BJ (cell line): ENCODE data around the gene GCLC. TPM values are rescaled to one million over a fixed set of nuclear protein-coding genes. Genes with fewer than 3 reads are reported as not detected.

Source experiments
- CTCF ChIA-PET: fragments of 350-600 bp; formaldehyde crosslinking; extraction: SDS; loops from one replicate; lab custom pipeline; 2021; ENCODE audit warnings: antibody characterized with exemption, inconsistent platforms; lab: Yijun Ruan, JAX
- POLR2A ChIA-PET: fragments of 300-600 bp; sonication (Branson Sonifier 250); formaldehyde crosslinking; extraction: SDS; loops from one replicate; lab custom pipeline; 2021; ENCODE audit warnings: antibody characterized with exemption; lab: Charles Lee
- DNase-seq: peaks from one replicate; pipeline ENCODE4 v3.0.0-alpha.2; 2011; ENCODE audit warnings: low read depth
- H3K27me3 ChIP-seq: 2 replicates; pipeline ENCODE4 v1.6.0; 2011; ENCODE audit warnings: low read length; ENCODE audit not compliant: control insufficient read depth, insufficient read depth
- H3K36me3 ChIP-seq: 2 replicates; pipeline ENCODE4 v1.5.1; 2011; ENCODE audit warnings: low read length; ENCODE audit not compliant: control insufficient read depth, insufficient read depth
- H3K4me3 ChIP-seq: 2 replicates; pipeline ENCODE4 v1.5.1; 2011; ENCODE audit warnings: low read depth, mild to moderate bottlenecking, control low read depth, low read length
- CTCF ChIP-seq: IDR thresholded peaks from 2 replicates; pipeline ENCODE4 v1.5.1; 2011; ENCODE audit warnings: low read depth, mild to moderate bottlenecking, control low read depth, inconsistent platforms, low read length, moderate library complexity; ENCODE audit not compliant: insufficient read depth
- polyA plus RNA-seq: library from polyadenylated mRNA; depleted of rRNA; stranded (reverse); fragments of >200 nt; gene quantifications from 2 replicates; pipeline ENCODE4 v1.2.3, GENCODE V29; 2011

GCLC gene
- polyA plus RNA-seq, 1 experiment: 8.4 TPM

DNA sequence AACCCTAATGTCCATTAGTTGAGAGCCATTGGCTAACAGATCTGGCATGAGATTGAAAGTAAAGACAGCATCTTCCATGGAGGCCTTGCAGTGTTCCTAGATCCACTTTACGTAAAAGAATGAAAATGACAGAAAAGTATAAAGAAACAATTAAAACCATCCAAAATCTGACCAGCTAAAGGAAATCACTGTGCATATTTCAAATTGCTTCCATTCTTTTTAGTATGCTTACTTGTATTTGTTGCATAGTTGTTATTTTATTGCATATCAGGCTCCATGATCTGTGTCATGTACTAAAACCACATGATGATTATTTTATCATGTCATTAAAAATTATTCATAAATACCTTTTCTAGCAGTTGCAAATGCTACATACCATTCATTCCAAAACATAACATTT, 67.9 kb downstream of the GCLC start:
- CTCF ChIA-PET: interaction anchor here (3.2 kb wide), 1 partner anchor 305 kb away, joined by 12 read pairs; no protein-coding TSS in a partner anchor
- Histone ChIP-seq H3K27me3 (no peaks in the 10 kb centered on the region; the same call in none of the 2 replicates), H3K4me3 (no peak overlapping the region), H3K36me3 (no peaks in the 10 kb centered on the region)
- no peak for TF ChIP-seq CTCF
- POLR2A ChIA-PET: no interaction called here
- DNase-seq: peak; percentile 69

GRCh38 chr6:53474010-53474409, 70.9 kb downstream of the GCLC start:
- no peaks in the 10 kb centered on the region for H3K36me3 ChIP-seq
- no peaks in the 10 kb centered on the region; the same call in none of the 2 replicates for H3K27me3 ChIP-seq
- DNase-seq: no peak
- TF ChIP-seq CTCF: no peak
- H3K4me3 ChIP-seq: no peak overlapping the region
- POLR2A ChIA-PET: no interaction called here
- CTCF ChIA-PET: interaction anchor here (0.9 to 2.2 kb wide), 4 partner anchors 10 to 301 kb away, joined by 3 to 6 read pairs (median 4); no protein-coding TSS in a partner anchor

GRCh38 chr6:53469163-53469562, 75.7 kb downstream of the GCLC start:
- no peak for DNase-seq
- CTCF ChIA-PET: interaction anchor here (3.4 kb wide), 1 partner anchor 16 kb away, joined by 9 read pairs; no protein-coding TSS in a partner anchor
- no peak overlapping the region for H3K4me3 ChIP-seq
- POLR2A ChIA-PET: interaction anchor here (0.6 kb wide), 1 partner anchor 27 kb away, joined by 7 read pairs; no protein-coding TSS in a partner anchor
- no peak for TF ChIP-seq CTCF
- H3K27me3 ChIP-seq: no peaks in the 10 kb centered on the region; the same call in 1 of the 2 replicates
- H3K36me3 ChIP-seq: no peaks in the 10 kb centered on the region

DNA sequence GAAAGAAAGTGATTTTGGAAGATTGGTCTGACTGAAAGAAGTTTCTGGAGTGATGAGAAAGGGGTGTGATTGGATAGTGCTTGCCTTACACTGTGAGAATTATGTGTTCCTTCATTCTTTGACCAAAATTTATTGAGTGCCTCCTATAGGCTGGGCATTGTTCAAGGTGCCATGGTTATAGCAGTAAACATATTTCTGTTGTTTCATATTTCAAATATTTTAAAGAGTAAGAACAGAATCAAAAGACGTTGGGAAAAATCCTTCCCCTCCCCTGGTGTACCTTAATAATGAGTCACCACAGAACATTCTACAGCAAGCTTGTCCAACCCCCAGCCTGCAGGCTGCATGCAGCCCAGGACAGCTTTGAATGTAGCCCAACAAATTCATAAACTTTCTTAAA, 78.6 kb downstream of the GCLC start:
- DNase-seq: no peak
- ChIA-PET CTCF (interaction anchor here (0.6 to 3.4 kb wide), 7 partner anchors 18 to 294 kb away, joined by 3 to 9 read pairs (median 4); no protein-coding TSS in a partner anchor), POLR2A (interaction anchor here (0.7 kb wide), 1 partner anchor 213 kb away, joined by 3 read pairs; no protein-coding TSS in a partner anchor)
- no peaks in the 10 kb centered on the region for H3K27me3 ChIP-seq
- H3K4me3 ChIP-seq: no peak overlapping the region
- no peak for TF ChIP-seq CTCF
- H3K36me3 ChIP-seq: no peaks in the 10 kb centered on the region

- H3K4me3 ChIP-seq: no peak overlapping the region
- no peak for TF ChIP-seq CTCF
- ChIA-PET CTCF (interaction anchor here (0.6 to 1.2 kb wide), 5 partner anchors 20 to 293 kb away, joined by 3 to 4 read pairs (median 3); no protein-coding TSS in a partner anchor), POLR2A (no interaction called here)
- H3K36me3 ChIP-seq: no peaks in the 10 kb centered on the region
- DNase-seq: no peak
- no peaks in the 10 kb centered on the region for H3K27me3 ChIP-seq
Measured at GRCh38 chr6:53465732-53466131, 79.2 kb downstream of the GCLC start.
